ENCODE data around the gene SH3TC1.

The SH3TC1 gene

DNA sequence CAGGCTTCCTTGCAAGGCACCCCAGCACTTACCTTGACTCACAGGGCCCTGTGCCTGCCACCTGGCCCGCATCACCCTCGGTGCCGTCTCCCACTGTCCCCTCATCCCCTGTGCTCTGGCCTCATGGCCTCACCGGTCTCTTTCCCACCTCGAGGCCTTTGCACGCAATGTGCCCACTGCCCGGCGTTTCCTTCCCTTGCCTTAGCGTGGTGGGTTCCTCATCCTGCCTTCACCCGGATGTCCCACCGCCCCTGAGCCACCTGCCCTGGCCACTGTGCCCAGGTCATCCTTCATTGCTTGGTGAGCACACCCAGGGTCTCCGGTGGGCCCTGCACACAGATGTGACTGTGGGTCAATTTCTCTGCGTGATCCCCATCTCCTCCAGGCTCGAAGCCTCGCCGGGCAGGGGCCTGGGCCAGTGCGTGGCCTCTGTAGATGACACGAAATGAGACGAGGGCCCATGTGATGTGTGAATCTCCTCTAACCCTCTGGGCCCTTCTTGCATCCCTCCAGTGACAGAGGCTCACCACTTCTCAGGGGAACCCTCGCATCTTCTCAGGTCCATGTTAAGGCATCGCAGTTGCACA lies 75.1 kb downstream of the SH3TC1 start:
- H3K4me3 ChIP-seq (ENCODE audit: low read depth, low read length): no peak overlapping the region

GRCh38 chr4:8274765-8275547 lies 75.9 kb downstream of the SH3TC1 start:
- no peak overlapping the region for H3K4me3 ChIP-seq (ENCODE audit: low read depth, low read length)

DNA sequence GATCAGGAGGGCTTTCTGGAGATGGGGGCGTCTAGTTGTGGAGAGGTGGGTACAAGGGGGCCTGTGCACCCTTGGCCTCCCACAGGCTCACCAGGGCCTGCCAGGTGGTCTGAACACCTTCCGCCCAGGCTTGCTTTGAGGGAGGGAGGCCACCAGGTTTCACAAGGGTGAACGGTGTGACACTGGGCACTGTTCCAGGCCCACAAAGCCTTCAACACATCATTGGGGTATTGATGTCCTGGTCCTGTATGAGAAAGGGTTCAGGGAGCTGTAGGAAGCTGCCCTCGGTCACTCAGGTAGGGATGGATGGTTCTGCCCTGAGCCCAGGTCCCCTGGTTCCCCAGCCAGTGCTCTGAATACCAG lies 76.4 kb downstream of the SH3TC1 start:
- no peak overlapping the region for H3K4me3 ChIP-seq (ENCODE audit: low read depth, low read length)

DNA sequence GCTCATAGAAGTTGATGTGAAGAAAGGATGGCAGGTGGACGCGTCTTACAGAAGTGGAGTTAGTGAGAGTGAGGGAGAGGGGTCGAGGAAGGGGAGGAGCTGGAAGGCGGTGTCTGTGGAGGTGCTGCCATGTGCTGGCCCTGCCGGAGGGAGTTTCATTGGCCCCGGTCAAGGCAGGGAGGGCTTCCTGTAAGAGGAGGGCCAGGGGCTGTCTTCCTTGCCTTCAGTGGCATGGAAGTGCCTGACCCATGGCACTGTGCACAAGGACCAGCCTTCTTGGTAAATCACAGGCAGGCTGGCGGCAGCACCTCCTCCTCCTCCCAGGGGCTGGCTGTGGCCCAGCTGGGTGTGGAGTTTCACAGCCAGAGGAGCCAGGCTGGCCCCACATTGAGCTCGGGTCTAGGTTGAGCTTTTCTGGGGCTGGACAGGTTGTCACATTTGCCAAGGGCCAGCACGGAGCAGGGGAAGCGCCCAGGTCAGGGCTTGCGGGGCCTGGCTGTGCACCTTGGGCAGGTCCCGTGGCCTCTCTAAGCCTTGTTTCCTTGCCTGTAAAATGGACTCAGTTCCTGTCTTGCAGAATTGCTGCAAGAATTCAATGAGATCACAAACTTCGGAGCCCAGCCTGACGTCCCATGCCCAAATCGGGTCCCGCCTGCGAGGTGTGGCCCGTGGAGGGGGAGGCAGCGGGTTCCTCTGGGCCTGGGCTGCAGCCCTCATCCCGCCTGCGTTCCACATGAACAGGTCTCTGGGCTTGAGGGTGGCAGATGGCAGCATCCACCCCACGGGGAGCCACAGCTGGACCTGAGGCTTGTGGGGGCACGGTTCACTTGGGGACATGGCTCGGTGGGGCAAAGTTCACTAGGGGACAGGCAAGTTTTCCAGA lies 77.5 kb downstream of the SH3TC1 start:
- H3K4me3 ChIP-seq (ENCODE audit: low read depth, low read length): no peak overlapping the region

DNA sequence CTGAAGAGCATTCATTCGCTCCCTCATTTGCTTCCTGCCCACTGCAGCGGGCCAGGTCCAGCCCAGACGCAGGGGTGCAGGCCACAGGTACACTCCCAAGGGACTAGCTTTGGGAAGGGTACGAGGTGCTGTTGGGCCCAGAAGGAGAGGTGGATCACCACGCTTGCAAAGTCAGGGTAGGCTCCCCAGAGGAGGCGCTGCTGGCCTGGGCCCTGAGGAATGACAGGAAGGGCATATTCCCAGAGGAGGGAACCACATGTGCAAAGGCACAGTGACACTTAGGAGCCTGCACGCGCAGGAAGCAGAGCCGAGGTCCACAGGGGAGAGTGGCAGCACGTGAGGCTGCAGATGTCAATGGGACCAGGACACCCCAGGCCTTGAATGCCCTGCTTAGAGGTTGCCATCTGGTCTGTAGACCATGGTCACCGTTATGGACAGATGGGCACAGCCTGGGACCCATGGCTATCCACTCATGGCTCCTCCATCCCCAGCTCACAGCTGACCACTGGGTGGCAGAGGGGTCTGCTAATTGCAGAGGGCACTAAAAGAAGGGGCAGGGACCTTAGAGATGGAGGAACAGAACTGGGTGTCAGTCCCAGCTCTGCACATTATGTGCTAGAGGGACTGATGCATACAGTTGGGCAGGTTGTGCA lies 78.4 kb downstream of the SH3TC1 start:
- no peak overlapping the region for H3K4me3 ChIP-seq (ENCODE audit: low read depth, low read length)

DNA sequence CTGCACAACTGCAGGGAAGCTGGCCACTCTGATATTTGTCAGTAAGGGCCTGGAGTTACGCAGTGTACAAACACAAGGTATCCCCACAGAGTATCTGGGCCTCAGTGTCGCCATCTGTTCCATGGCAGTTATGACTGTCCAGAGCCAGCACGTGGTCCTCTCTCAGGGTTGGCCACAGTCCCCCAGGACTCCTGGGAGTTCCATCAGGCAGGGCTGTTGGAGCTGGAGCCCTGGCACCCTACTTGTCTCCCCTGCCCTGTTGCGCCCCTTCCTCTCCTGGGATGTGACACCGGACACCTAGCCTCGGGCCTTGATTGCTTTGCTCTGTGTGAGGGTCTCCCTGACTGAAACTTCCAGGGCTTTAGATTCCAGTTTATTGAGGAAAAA lies 78.9 kb downstream of the SH3TC1 start:
- no peak overlapping the region for H3K4me3 ChIP-seq (ENCODE audit: low read depth, low read length)

DNA sequence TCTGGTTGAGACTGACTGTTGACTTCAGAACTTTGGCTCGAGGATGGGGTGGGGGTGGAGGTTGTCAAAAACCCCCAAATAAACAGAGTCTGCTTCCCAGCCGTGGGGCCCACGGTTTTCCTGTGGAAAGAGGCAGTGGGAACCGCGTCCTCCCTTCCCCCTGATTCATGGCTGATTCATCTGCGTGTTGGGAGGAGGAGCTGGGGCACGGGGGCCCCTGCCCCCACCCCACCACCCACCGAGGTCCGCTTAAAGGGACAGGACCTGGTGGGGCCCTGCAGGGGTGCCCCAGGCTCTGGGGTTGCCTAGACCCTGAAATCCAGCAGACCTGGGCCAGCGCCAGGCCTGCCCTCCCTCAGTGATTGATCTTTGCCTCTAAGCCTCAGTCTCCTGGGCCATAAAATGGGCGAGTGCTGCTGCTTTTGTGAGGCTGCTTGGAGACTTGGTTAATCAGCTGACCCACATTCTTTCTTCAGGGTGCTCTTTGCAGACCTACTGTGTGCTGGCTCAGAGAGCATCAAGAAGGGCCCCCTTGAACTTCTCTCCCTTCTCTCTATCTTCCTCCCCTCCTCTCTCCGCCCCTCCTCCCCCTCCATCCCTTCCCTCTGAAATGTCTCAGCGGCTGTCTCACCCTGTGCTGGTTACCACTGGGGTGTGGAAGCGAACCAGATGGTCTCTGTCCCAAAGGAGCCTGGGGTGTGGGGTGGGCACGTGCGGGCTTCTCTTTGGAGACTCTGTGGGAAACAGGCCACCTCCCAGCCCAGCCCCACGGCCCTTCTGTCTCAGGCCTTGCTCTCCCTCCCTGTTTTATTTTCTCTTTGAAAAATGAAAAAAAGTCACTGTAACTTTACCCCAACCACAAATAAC lies 79.6 kb downstream of the SH3TC1 start:
- H3K4me3 ChIP-seq (ENCODE audit: low read depth, low read length): no peak overlapping the region

- no peak overlapping the region for H3K4me3 ChIP-seq (ENCODE audit: low read depth, low read length)
Observed at GRCh38 chr4:8279321-8280157, 80.4 kb downstream of the SH3TC1 start.

- H3K4me3 ChIP-seq (ENCODE audit: low read depth, low read length): no peak overlapping the region
Observed at GRCh38 chr4:8280158-8280875, 81.2 kb downstream of the SH3TC1 start.

DNA sequence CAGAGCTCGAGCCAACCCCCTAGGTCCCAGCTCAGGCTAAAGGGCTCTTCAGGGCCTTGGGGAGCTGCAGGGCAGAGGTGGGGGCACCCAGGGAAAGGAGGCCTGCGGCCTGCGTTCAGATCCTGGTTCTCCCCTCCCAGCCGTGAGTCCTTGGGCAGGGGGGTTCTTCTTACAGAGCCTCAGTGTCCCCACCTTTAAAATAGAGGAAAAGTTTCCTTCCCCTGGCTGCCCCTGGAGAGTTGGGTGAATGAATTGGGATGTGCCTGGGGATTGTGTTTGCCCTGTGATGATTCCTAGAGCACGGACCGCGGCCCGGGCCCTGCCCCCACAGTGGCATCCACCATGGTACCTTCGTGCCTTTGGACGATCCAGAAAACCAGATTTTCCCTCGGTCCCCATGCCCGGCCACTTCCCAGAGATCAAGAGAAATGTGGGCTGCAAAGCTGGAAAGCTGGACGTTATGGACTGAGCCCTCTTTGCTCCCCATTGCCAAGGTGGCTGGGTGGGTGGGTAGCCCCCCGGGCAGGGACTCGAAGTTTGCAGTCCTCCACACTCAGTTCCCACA lies 81.9 kb downstream of the SH3TC1 start:
- H3K4me3 ChIP-seq (ENCODE audit: low read depth, low read length): no peak overlapping the region

DNA sequence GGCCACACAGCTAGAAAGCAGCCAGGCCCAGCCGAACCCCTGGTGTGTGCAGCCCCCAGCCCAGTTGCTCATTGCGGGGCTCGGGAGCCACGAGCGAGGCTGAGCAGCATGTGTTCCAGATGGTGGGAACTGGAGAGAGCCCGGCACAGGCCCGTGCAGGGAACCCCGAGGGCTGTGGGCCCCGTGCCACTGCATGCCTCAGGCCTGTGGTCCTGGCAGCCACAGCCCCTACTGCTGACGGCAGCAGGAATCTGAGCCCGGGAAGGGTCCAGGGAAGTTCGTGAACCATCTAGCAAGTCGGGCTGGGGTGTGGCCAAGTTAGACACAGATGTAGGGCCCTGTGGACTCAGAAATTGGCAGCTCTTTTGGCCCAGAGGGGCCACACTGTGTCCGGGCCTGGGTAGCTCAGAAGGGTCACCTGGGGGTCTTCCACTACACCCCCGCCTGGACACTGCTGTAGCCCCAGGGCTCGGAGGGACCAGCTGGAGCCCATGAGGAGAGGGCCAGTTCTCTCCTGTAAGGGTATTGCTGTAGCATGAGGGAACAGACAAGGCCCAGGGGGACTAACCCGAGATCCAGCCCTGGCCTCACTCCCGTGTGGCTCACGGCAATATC lies 82.5 kb downstream of the SH3TC1 start:
- no peak overlapping the region for H3K4me3 ChIP-seq (ENCODE audit: low read depth, low read length)

GRCh38 chr4:8282134-8282641 lies 83.1 kb downstream of the SH3TC1 start:
- H3K4me3 ChIP-seq (ENCODE audit: low read depth, low read length): no peak overlapping the region

DNA sequence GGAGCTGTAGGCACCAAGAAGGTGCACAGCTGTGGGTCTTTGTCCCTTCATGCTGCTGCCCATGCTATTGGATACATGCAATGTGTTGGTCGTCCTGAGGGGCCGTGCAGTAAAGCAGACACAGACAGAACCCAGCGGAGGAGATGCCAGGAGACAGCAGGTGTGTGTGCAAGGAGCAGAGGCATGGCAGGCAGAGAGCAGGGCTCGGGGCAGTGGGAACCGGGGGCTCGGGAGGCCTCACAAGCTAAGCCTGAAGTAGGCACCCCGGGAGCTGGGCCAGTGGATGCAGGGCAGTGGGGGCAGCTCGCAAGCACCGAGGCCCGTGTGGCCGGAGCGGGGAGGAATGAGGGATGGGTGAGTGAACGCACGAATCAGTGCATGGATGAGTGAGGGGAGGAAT lies 83.7 kb downstream of the SH3TC1 start:
- H3K4me3 ChIP-seq (ENCODE audit: low read depth, low read length): no peak overlapping the region

DNA sequence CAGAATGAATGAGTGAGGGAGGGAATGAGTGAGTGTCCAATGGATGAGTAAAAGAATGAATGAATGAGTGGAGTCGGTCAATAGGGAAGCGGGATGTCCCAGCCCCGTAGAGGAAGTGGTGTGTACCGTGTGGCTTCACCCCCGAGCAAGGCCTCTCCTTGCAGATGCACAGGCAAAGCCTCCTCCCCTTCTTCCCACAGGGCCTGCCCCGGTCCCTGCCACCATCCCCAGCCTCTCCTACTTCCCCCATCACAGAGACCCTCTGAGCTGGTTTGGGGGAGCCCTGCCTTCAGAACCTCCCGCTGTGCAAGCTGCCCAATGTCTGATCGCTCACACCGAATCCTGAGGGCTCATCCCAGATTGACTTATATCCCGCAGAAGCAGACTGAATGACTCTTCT lies 84.1 kb downstream of the SH3TC1 start:
- no peak overlapping the region for H3K4me3 ChIP-seq (ENCODE audit: low read depth, low read length)

- no peak overlapping the region for H3K4me3 ChIP-seq (ENCODE audit: low read depth, low read length)
Observed at GRCh38 chr4:8283631-8284121, 84.6 kb downstream of the SH3TC1 start.

- H3K4me3 ChIP-seq (ENCODE audit: low read depth, low read length): no peak overlapping the region
Observed at GRCh38 chr4:8284391-8284790, 85.3 kb downstream of the SH3TC1 start.

DNA sequence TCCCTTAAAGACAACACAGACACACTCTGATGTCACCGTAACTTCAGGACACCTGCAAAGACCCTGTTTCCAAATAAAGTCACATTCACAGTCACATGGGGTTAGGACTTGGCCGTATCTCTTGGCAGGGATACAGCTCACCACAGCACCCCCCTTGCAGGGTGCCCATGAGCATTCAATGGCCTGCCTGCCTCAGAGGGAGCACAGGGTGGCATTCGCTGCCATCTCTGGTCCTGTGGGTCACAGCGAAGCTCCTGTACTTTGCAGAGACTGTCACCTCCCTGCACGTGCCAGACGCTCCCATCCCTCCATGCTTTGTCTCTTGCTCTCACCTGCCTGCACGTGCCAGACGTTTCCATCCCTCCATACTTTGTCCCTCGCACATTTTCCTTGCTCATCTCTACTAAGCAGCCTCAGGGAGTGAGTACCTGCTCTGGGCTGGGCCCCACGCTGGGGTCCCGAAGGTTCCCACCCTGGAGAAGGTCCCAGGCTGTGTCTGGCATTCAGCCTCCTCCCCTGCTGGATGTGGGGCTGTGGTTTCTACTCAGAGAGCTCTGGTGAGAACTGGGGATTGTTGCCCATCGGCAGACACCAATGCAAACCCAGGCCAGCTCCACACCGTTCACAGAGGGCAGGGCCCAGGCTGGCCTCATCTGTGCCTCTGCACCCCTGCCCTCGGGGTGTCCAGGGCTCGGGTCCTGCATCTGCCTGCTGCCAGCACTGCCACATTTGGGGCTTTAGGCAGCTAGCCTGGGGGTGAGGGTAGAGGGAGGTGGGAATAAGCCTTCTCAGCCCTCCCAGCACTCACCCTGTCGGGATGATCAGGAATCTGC lies 86.3 kb downstream of the SH3TC1 start:
- no peak overlapping the region for H3K4me3 ChIP-seq (ENCODE audit: low read depth, low read length)
